GM20000 (cell line): ENCODE results near the gene CORO1C.
"Not testable (repeated sequence)": the region's sequence is repeated elsewhere in the genome, so short reads cannot be mapped to it uniquely, and the experiment has no call there.

ENCODE experiments used
- DNase-seq: peaks from one replicate; pipeline ENCODE4 v3.0.0; 2012; ENCODE audit warnings: low spot score
- CTCF ChIP-seq: IDR thresholded peaks from 2 replicates; pipeline ENCODE4 v1.5.1; 2012; ENCODE audit warnings: mild to moderate bottlenecking, control low read depth; ENCODE audit errors: extremely low read depth, missing control alignments

CORO1C gene

GRCh38 chr12:108735855-108736254 is 4.5 kb upstream of the CORO1C start:
- TF ChIP-seq CTCF: no peak
- no peak for DNase-seq

GRCh38 chr12:108734200-108734906 is 3.0 kb upstream of the CORO1C start:
- DNase-seq: peak; percentile 35
- TF ChIP-seq CTCF: no peak

- not testable (repeated sequence) for DNase-seq
These were observed 1.9 kb upstream of the CORO1C start for GRCh38 chr12:108733230-108733531.

GRCh38 chr12:108732489-108733229 is 1.3 kb upstream of the CORO1C start:
- no peak for TF ChIP-seq CTCF
- DNase-seq: no peak

- peak; percentile 95 for DNase-seq
- TF ChIP-seq CTCF: no peak
These were observed 646 bp upstream of the CORO1C start for GRCh38 chr12:108731866-108732461.

- no peak for TF ChIP-seq CTCF
- DNase-seq: peak; percentile 66
These were observed 783 bp downstream of the CORO1C start for GRCh38 chr12:108730365-108731104.

- TF ChIP-seq CTCF: no peak
- no peak for DNase-seq
These were observed 1.5 kb downstream of the CORO1C start for GRCh38 chr12:108729612-108730364.
